NOMO-1 (cell line): ENCODE measurements around the gene CAPN15.
"Not testable (repeated sequence)": the region's sequence is repeated elsewhere in the genome, so short reads cannot be mapped to it uniquely, and the experiment has no call there.

Source experiments
- DNase-seq, 2 experiments: peaks; one replicate each; lab custom pipeline; 2025; ENCODE audit not compliant: unreplicated experiment in 2 of 2; lab: John Stamatoyannopoulos, UW

CAPN15 gene

DNA sequence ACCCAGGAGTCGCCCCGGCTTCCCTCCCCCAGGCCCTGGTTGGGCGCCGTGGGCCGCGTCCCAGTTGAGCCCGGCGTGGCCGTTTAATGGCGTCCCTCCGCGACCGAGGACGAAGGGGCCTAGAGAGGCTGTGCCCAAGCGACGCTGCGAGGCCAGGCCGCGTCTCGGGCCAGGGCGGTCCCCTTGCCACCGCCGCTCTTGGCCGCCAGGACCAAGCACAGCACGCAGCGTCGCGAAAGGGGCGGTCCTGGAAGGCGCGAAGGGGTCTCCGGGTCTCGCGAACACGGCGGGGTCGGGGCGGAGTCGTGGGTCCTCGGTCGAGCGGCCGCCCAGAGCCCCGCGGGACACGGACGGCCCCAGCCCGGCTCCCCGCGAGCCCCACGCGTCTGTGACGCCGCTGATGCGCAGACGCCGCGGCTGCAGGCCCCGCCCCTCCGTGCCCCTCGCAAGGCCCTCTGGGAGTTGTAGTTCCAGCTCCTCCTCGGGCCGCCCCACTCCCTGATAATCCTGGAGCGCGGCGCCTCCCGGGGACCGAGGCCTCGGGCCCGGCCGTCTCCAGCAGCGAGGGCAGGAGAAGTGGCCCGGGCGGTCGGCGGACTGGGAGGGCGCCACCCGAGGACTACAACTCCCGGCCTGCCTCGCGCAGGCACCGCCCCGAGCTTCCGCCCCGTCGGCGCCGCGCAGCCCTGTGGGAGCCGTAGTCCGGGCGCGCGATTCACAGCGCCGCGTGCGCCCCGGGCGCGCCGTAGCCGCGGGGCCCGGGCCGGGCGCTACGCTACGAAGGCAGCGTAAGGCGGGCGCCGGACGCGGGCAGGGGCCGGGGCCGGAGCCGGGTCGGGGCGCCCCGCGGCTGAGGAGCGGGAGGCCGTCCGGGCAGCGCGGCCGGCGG is at the start of gene CAPN15:
CAPN15 (plus strand) TSS at position 698 of the 889 bp plus-strand sequence. CDS start 19,127 bp downstream, outside the sequence.
- DNase-seq, result peak; percentile 75 to 92

DNA sequence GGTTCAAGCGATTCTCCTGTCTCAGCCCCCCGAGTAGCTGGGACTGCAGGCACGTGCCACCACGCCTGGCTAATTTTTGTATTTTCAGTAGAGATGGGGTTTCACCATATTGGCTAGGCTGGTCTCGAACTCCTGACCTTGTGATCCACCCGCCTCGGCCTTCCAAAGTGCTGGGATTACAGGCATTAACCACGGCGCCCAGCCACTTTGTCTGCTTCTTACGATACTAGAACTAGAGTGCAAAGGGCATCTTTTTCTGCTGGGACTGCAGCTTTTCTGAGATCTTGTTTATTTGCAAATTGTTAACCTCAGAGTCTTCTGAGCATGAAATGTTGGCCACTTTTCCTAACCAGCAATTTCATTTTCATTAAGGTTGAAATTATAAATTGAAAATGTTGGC is 49.2 kb upstream of the CAPN15 start:
- DNase-seq, result not testable (repeated sequence)

DNA sequence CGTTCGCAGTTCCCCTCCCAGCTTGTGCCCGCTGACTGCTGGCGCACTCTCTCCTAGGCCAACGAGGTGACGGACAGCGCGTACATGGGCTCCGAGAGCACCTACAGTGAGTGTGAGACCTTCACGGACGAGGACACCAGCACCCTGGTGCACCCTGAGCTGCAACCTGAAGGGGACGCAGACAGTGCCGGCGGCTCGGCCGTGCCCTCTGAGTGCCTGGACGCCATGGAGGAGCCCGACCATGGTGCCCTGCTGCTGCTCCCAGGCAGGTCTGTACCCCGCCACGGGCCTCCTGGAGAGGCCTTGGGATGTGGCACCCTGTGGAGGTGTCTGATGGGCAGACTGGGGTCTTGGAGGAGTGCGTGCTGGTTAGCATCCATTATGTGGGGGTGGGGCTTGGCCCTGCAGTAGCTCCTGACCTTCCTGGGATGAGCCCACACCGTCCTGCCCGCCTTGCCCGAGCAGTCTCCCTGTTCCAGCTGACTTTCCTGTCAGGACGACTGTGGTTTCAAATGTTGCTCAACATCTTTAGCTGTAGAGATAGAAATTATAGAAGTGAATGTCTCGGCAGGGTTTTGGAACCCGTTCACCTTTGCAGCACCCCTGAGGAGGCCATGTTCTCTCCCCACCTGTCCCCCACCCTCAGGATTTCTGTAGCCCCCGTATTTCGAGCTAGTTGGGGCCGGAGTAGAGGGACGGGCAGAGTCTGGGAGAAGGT is 44.9 kb upstream of the CAPN15 start:
- DNase-seq, result no peak

DNA sequence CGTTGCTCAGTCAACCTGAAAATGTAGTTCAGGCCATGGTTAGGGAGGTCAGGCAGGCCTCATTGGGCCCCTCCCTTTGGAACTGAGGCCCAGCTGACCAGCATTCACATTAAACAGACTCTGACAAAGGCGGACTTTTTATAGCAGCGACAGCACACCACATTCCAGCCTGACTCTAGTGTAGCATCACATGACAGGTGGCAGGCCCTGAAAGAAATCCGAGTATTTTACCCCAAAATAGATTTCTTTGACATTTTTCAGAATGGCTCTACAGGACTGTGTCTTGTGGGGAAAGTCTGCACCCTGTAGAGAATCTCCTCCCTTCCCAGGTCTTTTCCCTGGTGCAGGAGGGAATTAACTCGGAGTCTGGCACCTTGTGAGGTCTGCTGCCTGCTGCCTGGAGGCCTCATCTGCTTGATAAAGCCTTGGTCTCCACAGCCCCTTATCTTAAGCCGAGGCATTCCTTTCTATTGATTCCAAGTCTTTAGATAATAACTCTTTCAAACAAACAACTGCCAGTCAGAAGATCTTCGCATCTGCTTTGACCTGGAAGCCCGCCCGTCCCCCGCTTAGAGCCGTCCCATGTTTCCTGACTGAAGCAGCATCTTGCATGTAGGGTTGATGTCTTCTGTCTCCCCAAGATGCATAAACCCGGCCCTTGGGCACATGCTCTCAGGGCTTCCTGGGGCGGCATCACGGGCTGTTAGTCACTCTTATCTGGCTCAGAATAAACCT is 44.0 kb upstream of the CAPN15 start:
- DNase-seq, result no peak

DNA sequence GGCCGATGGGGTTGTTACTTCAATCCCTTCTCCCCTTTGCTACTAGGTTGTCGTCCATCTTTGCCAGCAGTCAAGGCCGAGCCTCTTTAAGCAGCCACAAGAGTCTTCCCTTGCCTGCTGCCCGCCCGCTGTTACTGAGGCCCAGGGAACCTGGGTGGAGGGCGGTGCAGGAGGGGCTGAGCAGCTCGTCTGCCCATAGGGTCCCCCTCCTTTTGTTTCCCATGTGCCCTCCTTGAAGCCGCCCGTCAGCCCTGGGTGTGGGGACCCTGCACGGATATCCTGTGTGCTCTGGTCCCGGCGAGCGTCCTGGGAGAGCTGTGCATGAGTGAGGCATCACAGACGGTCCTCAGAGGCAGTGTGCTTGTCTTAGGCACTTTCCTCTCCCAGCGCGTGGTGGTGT is 37.9 kb upstream of the CAPN15 start:
- no peak for DNase-seq

- no peak for DNase-seq
Observed at GRCh38 chr16:490768-491167, 36.7 kb upstream of the CAPN15 start.

- no peak for DNase-seq
Observed at GRCh38 chr16:491220-491919, 36.1 kb upstream of the CAPN15 start.

GRCh38 chr16:492211-492875 is 35.2 kb upstream of the CAPN15 start:
- no peak for DNase-seq

GRCh38 chr16:494676-495075 is 32.8 kb upstream of the CAPN15 start:
- not testable (repeated sequence) for DNase-seq

GRCh38 chr16:495127-495748 is 32.3 kb upstream of the CAPN15 start:
- DNase-seq, result peak in 1 of 2 experiments; percentile 32

DNA sequence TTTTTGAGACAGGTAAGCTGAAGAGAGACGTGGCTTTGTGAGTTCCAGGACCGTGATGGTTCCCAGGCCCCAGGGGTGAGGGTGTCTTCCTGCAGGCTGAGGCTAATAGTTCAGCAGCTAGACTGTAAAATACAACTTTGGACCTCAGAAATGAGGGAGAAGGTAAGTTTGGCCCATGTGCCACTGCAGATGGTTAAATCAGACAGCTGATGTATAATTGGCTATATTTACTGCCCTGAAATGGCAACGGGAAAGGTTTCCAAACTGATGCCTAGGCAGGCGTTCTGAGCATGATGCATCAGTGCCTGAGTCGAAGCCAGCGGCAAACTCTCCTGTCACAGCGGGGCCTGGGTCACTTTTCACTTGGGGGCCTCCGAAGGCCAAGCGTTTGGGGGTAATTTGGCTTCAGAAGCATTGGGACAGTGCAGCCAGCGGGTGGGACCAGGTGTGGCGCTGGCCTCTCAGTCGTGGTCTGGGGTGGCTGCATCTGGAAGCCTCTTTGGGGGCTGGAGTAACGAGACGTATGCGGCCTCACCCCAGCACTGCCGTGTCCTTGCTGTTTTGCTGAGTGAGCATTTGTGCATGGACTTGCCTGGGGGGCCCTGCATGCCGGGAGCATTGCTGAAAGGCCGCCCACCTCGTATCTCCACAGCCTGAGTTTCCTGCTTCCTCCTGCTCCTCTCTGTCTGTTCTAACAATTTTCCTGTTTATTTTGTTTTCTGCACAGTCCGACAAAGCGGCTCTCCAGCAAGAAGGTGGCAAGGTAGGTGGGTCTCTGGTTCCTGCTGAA is 31.2 kb upstream of the CAPN15 start:
- DNase-seq, result no peak

DNA sequence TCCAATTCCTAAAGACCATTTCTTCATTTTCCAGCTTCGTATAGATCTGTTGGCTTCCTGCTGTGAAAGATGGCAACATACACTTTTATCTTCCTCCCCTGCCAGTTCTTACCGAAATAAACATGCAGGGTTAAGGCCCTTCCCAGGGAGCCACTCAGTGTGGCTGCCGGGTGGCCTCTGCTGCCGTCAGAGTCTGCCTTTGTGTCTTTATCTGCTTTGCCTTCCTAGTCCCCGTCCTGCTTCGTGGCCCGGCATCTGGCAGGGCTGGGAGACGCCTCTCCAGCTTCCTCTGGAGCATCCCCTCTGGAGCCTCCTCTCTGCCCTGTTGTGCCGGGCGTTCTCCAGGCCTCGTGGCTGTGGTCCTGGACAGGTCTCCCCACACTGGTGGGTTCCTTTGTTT is 30.3 kb upstream of the CAPN15 start:
- DNase-seq, result no peak

GRCh38 chr16:499924-500323 is 27.6 kb upstream of the CAPN15 start:
- DNase-seq, result no peak

DNA sequence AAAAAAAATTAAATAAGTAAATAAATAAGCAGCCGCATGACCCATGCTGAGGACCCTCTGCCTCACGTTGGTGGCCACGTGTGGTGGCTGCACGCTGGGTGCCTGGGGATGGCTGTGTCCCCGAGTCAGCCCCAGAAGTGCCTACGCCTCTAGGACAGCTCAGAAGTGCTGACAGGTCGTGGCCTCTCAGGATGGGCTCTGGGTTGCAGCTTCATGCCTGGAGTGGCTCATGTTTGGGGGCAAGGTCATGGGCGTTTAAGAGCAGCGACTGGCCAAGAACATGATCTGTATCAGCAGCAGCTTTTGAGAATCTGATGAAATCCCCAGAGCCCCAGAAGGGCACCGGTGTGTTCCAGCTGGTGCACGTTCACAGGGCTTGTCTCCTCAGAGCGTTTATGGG is 26.8 kb upstream of the CAPN15 start:
- no peak for DNase-seq

DNA sequence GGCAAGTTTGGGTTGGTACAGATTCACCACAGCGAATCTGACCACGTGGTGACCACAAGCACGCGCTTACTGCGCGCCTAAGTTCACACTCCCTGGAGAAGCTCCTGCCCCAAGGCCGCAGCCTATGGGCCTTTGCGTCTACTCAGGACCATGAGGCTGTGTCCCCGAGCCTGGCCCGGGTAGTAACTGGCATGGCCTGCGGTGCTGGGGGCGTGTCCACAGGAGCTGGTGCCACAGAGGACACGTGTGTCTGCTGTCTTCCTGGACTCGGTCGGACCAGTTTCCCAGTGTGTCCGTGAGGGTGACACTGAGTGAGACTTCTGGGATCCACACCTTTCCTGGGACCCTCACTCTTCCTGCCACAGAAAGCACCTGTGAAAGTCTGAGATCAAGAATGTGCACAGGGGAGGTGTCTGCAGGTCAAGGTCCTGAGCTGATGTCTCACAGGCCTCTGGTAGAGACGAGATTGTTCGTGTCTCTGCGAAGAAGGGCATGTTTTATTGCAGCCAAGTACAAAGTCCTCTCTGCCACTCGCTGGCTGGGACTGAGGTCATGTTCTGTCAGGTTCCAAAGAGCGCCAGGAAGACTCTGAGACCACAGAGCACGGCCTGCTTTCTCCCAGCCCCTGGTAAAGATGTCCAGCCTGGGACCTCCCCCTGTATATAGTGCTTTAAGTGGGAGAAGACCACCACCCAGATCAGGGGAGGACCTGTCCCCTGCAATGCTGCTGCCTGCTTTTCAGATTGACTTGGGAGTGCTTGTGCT is 25.2 kb upstream of the CAPN15 start:
- no peak for DNase-seq

GRCh38 chr16:503150-504071 is 24.1 kb upstream of the CAPN15 start:
- DNase-seq, result no peak
